C4-2B (cell line): ENCODE data around the gene NAV2.

Experiments used
- CTCF ChIP-seq: fragments of 450-650 bp; conservative IDR thresholded peaks from 2 replicates; pipeline ENCODE4 v1.5.1; 2017; ENCODE audit warnings: mild to moderate bottlenecking
- ZFX ChIP-seq: fragments of 450-650 bp; IDR thresholded peaks from 2 replicates; pipeline ENCODE4 v1.6.1; 2017

- TF ChIP-seq CTCF (no peak), ZFX (no peak)
These were observed 414.1 kb downstream of the NAV2 start for GRCh38 chr11:20126724-20127123.
